Fibroblast of villous mesenchyme (primary cell): ENCODE data around the gene PANK4. TPM values are rescaled to one million over a fixed set of nuclear protein-coding genes. Genes with fewer than 3 reads are reported as not detected.

Source experiments
- DNase-seq: peaks from one replicate; pipeline ENCODE4 v3.0.0-alpha.2; 2010; ENCODE audit warnings: low read depth
- H3K4me3 ChIP-seq: 2 replicates; pipeline ENCODE4 v1.5.1; 2011; ENCODE audit warnings: low read depth, mild to moderate bottlenecking, low read length
- total RNA-seq: library from RNA; depleted of rRNA; stranded (reverse); fragments of >200 nt; gene quantifications from 2 replicates; pipeline ENCODE4 v1.2.3, GENCODE V29; 2012
- TF ChIP-seq, protein P1 (sequence below): IDR thresholded peaks from 2 replicates; pipeline ENCODE4 v1.5.1; 2012; ENCODE audit warnings: low read depth, mild to moderate bottlenecking, low read length; ENCODE audit not compliant: insufficient read depth

The PANK4 gene
- total RNA-seq, 1 donor: 27.6 TPM

DNA sequence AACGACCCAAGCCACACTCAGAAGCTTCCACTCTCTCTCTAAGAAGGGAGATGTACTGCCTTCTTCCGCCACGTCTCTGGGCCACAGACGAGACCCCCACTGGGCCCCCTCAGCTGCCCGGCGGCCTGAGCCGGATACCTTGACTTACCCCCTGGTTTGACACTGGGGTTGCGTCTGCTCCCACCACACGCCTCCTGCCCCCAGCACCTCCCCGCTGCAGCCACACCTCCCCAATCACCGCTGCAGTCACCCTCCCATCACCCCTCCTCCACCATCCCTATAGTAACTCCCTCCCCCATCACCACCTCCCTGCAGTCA is 10.7 kb downstream of the PANK4 start:
- DNase-seq: no peak
- TF ChIP-seq, protein P1, sequence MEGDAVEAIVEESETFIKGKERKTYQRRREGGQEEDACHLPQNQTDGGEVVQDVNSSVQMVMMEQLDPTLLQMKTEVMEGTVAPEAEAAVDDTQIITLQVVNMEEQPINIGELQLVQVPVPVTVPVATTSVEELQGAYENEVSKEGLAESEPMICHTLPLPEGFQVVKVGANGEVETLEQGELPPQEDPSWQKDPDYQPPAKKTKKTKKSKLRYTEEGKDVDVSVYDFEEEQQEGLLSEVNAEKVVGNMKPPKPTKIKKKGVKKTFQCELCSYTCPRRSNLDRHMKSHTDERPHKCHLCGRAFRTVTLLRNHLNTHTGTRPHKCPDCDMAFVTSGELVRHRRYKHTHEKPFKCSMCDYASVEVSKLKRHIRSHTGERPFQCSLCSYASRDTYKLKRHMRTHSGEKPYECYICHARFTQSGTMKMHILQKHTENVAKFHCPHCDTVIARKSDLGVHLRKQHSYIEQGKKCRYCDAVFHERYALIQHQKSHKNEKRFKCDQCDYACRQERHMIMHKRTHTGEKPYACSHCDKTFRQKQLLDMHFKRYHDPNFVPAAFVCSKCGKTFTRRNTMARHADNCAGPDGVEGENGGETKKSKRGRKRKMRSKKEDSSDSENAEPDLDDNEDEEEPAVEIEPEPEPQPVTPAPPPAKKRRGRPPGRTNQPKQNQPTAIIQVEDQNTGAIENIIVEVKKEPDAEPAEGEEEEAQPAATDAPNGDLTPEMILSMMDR: no peak
- no peak overlapping the region for H3K4me3 ChIP-seq

DNA sequence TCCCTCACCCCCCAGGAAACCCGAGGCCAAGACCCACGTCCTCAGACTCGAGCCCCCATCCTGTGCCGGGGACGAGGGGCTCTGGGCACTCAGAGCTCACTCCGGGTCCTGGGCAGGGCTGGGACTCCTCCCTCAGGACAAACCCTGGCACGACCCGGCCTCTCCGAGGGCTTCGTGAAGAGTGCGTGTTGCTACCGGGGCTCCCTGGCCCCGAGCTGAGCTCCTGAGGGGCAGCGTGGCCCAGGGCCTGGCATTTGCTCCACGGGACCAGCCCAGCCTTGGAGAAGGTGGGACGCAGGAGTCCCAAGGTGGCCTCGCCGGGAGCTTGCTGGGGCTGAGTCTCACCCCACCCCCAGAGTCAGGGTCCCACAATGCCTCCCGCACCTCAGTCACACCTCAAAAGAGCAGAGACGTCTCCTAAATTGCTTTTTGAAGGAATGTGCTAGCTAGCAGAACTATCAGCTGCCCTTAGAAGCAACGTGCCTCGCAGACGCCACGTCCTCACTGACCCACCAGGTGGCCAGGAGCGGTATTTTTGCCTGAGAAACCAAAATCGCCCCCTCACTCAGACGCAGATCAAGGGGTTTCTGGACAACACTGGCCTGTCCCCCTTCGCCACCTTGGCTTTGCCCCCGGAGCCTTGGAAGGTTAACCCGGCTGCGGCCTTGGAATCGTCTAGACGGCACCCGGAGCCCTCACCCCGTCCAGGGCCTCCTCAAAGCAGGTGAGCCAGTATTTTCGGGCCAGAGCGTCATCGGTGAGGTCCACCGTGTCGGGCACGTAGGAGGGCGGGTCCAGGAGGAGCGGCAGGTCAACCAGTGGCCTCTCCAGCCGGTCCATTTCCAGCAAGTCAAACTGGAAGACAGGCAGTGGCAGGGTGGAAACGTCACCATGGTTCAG is 11.3 kb downstream of the PANK4 start:
- TF ChIP-seq, protein P1: no peak
- no peak for DNase-seq
- no peak overlapping the region for H3K4me3 ChIP-seq

- TF ChIP-seq, protein P1: no peak
- H3K4me3 ChIP-seq: no peak overlapping the region
- DNase-seq: no peak
These were observed 12.3 kb downstream of the PANK4 start for GRCh38 chr1:2513939-2514652.

DNA sequence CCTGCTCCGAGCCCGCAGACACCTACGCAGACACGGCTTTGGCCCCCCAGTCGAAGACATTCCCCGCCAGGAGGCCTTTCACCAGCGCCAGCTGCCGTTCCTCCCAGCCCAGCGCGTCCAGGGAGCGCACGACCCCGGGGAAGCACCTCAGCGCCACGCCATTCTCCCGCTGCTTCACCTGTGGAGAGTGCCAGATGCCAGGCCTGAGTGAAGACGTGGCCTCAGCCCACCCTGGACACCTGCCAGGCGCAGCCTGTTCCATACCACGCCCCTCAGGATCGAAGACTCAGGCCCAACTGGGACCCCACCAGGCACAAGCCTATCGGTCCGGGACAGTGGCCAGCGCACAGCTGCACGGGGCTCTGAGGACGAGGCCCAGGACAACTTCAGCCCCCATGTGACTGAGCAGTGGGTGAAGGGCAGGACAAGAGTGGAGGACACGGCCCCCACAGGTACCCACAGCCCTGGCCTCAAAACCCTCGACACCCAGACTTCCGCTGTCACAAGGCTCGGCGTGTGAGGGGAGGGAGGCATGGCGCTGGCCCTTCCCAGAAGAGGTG is 13.5 kb downstream of the PANK4 start:
- DNase-seq: no peak
- no peak overlapping the region for H3K4me3 ChIP-seq
- TF ChIP-seq, protein P1: no peak

- TF ChIP-seq, protein P1: no peak
- no peak overlapping the region for H3K4me3 ChIP-seq
- no peak for DNase-seq
These were observed 15.8 kb downstream of the PANK4 start for GRCh38 chr1:2510366-2511155.

DNA sequence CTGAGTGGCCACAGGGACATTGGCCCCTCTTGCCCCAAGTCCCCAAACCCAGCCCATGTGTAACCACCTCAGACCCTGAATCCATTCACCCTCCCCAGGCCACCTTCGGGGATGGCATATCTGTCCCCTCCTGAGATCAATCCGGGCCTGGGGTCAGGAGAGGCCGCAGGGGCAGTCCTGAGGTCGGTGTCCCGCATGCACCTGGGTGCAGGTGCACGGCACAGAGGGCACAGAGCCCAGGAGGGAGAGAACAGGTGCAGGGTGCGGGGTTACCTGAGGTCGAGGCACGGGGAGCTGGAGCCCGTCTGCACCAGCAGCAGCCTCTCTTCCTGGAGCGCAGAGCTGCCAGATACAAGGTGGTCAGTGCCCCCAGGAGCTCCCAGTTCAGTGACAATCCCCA is 16.8 kb downstream of the PANK4 start:
- H3K4me3 ChIP-seq: no peak overlapping the region
- TF ChIP-seq, protein P1: no peak
- no peak for DNase-seq
